ACC112 (cell line): ENCODE results near the gene RPRM.

ENCODE experiments used
- H2AFZ ChIP-seq: fragments of 200-600 bp; sonication (generic); one replicate; pipeline ENCODE4 v1.6.0; 2017; ENCODE audit warnings: antibody characterized with exemption, low read length; ENCODE audit not compliant: unreplicated experiment
- H3K27ac ChIP-seq: fragments of 200-600 bp; sonication (generic); 2 replicates; pipeline ENCODE4 v1.5.1; 2014; ENCODE audit warnings: low read depth, mild to moderate bottlenecking, antibody characterized with exemption, low read length, moderate library complexity
- H3K27me3 ChIP-seq: fragments of 200-600 bp; sonication (generic); 2 replicates; pipeline ENCODE4 v1.6.1; 2014; ENCODE audit warnings: mild to moderate bottlenecking, antibody characterized with exemption, low read length, moderate library complexity, mixed read lengths; ENCODE audit not compliant: insufficient read depth
- H3K36me3 ChIP-seq: fragments of 200-600 bp; sonication (generic); 2 replicates; pipeline ENCODE4 v1.6.1; 2016; ENCODE audit warnings: mild to moderate bottlenecking, antibody characterized with exemption, low read length, moderate library complexity, mixed read lengths; ENCODE audit not compliant: insufficient read depth
- H3K4me1 ChIP-seq: fragments of 200-600 bp; sonication (generic); one replicate; pipeline ENCODE4 v1.6.1; 2016; ENCODE audit warnings: low read length, mixed read lengths; ENCODE audit not compliant: insufficient read depth, unreplicated experiment, control insufficient read depth
- H3K4me3 ChIP-seq: fragments of 200-600 bp; sonication (generic); 2 replicates; pipeline ENCODE4 v1.5.1; 2014; ENCODE audit warnings: mild to moderate bottlenecking, low read depth, low read length
- H3K79me2 ChIP-seq: fragments of 200-600 bp; sonication (generic); one replicate; pipeline ENCODE4 v1.6.0; 2016; ENCODE audit warnings: low read length; ENCODE audit not compliant: control insufficient read depth, unreplicated experiment, insufficient read depth

The RPRM gene

DNA sequence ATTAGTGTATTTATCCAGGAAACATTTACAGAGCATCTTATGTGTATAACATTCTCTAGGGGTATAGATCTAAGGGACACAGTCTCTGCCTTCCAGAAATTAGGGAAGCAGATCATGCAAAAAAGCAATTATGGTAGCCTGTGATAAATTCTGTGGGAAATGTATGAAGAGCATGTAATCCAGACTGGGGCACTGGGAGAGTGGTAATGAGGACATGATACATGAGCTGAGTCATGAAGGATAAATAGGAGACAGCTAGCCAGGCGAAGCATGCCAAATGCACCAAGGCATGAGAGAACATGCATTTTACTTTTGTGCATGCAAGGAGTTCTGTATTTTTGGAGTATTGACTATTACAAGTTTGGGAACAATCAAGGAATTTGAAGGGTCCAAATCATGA, 8.9 kb upstream of the RPRM start:
- H3K4me3 ChIP-seq: no peak overlapping the region
- no peaks in the 10 kb centered on the region for H3K79me2 ChIP-seq
- H3K27ac ChIP-seq: no peak overlapping the region
- H3K36me3 ChIP-seq: no peaks in the 10 kb centered on the region
- H3K27me3 ChIP-seq: peaks cover 3% of the 10 kb centered on the region; the same call in 1 of the 2 replicates
- no peak overlapping the region for H2AFZ ChIP-seq
- H3K4me1 ChIP-seq: no peaks in the 10 kb centered on the region

DNA sequence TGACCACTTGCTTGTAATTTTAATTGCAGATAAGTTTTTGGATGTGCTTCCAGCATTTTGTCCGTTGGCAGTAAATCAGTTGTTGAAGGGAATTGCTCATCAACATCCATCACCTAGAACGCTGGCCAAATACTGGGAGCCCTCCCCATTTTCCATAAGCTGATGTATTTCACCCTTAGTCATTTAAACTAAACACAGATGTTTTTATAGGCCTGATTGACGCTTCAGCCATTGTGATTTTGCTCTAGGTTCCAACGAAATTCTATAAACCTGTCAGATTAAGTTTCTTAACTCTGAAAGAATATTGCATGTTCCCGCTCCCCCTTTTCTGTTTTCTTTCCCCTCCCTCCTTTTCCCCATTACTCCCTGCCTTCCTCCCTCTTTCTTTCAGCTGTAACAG, 1.0 kb upstream of the RPRM start:
- peaks cover 55% of the 10 kb centered on the region for H3K27me3 ChIP-seq
- H3K79me2 ChIP-seq: no peaks in the 10 kb centered on the region
- H3K36me3 ChIP-seq: no peaks in the 10 kb centered on the region
- H2AFZ ChIP-seq: no peak overlapping the region
- peaks cover 5% of the 10 kb centered on the region for H3K4me1 ChIP-seq
- H3K4me3 ChIP-seq: no peak overlapping the region
- no peak overlapping the region for H3K27ac ChIP-seq

DNA sequence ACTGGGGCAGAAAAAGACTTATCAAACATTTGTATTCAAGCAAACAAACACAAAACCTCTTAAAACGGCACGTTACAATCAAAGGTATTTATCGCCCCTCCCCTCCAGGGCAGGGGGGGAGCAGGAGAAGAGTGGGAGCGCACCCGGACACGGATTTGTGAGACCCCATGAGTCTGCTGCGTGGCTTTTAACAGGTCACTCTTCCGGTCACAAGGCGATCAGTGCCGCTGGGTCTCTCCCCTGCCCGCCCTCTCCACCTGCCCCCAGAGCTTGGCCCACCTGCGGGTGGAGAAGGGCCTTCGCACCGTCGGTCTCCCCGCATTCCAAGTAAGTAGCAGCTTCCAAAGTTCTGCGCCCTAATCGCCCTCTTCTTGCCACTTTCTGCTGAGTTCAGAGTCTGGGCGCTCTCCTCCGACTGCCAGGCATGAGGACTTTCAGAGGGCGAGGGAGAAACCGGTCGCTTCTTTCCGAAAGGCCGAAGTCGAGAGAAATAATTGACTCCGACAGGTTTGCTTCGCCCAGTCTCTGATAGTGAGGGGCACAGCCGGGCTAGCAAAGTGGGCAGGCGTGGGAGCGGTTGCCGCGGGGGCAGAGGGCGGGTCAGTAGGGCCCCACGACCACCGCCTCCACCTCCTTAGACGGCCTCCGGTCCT, 800 bp downstream of the RPRM start:
- Histone ChIP-seq H2AFZ (no peak overlapping the region), H3K27me3 (peaks cover 60% of the 10 kb centered on the region), H3K4me3 (peak overlapping the region; percentile 30), H3K36me3 (no peaks in the 10 kb centered on the region), H3K27ac (no peak overlapping the region), H3K79me2 (no peaks in the 10 kb centered on the region), H3K4me1 (peaks cover 5% of the 10 kb centered on the region)

DNA sequence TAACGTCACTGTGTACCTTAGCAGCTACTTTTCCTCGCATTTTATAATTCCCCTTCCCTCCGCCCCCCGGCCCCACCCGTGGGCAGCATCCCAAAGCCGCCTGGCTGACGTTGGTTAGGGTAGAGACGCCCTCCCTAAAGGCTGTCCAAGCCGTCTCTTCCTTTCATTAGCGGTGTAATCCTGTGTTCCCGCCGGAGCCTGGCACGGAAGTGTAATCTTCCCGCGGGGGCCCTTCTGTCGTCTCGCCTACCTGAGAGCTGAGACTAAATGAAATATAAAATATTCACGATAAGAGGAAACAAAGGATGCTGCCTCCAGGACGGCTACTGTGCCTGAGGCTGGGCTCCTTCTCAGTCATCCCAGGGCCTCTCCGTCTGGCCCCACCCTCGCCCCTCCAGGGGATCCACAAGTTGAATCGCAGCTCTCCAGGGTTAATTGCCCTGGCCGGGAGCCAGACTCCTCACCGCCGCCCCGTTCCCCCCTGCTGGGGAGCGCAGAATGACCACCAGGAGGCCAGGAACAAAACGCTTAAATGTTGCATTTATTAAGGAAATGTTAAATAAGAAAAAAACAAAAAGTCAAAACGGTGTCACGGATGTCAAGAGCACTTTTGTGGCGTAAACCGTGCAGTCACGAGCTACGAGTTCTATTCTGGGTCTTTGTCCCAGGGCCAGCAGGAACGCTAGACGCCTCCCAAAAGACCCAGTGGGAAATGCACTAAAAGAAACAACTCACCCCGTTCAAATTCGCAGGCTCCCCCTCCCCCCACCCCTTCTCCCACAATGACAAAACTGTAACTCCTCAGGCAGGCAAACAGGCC, 1.5 kb downstream of the RPRM start:
- H3K27ac ChIP-seq: no peak overlapping the region
- H3K4me3 ChIP-seq: no peak overlapping the region
- H3K27me3 ChIP-seq: peaks cover 60% of the 10 kb centered on the region
- no peaks in the 10 kb centered on the region for H3K79me2 ChIP-seq
- no peak overlapping the region for H2AFZ ChIP-seq
- H3K4me1 ChIP-seq: peaks cover 5% of the 10 kb centered on the region
- H3K36me3 ChIP-seq: no peaks in the 10 kb centered on the region

DNA sequence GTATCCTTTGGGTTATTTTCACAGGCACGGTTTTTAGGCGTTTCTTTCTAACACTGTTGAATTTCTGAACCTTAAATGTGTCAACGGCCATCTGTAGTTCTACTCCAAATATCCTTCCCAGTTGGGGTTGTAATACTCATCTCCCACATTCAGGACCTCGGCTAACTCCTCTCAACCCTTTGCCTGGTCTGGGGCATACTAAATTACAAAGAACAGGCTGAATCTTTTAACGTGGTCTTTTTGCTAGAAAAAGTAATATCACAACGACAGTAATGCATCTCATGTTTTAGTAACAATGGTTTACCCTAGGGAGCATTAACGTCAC, 2.1 kb downstream of the RPRM start:
- no peak overlapping the region for H3K4me3 ChIP-seq
- H3K4me1 ChIP-seq: peaks cover 5% of the 10 kb centered on the region
- H3K36me3 ChIP-seq: no peaks in the 10 kb centered on the region
- H3K79me2 ChIP-seq: no peaks in the 10 kb centered on the region
- peaks cover 60% of the 10 kb centered on the region for H3K27me3 ChIP-seq
- no peak overlapping the region for H3K27ac ChIP-seq
- H2AFZ ChIP-seq: no peak overlapping the region

DNA sequence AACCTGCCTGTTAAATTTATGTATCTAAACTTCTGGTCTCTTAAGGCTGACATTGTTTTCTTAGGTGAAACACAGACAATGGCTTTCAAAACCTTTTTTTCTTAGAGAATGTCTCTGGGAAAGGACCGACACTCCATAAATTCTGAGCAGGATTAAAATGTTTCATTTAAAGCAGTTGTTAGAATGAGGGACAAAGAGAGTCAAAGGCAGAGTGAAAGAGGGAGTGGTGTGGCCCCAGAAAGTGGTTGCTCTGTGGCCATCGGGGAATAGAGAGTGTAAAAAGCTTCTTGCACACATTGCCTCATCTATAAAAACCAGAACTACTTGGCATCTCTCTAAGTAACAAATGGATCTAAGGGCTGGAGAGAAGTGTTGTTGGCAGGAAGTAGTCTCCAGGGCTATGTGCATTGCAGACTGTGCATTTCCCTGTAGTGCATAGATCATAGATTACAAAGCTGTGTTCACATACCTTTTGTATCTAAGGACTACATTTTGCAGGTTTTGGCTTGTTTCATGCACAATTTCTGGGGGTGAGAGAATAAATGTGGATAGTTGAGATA, 3.6 kb downstream of the RPRM start:
- Histone ChIP-seq H2AFZ (no peak overlapping the region), H3K36me3 (no peaks in the 10 kb centered on the region), H3K4me1 (peaks cover 5% of the 10 kb centered on the region), H3K27me3 (peaks cover 56% of the 10 kb centered on the region), H3K79me2 (no peaks in the 10 kb centered on the region), H3K27ac (no peak overlapping the region), H3K4me3 (no peak overlapping the region)

DNA sequence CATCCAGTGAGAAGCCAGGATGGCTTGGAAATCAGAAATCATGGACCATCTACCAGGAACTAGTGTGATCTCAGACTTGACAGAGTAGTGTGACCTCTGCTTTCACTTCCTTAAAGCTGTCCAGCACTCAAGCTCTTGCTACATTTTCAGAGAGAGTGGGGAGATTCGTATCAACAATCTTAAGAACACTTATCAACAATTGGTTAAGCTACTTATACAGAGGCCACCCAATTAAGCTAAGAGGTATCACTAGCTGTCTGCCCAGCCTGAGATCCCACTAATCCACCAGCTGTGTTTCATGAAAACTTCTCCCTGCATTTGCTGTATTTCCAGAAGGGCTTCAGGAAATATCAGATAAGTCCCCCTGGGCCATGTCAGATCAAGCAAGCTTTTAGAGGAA, 4.2 kb downstream of the RPRM start:
- Histone ChIP-seq H3K4me3 (no peak overlapping the region), H3K79me2 (no peaks in the 10 kb centered on the region), H2AFZ (no peak overlapping the region), H3K36me3 (no peaks in the 10 kb centered on the region), H3K27ac (no peak overlapping the region), H3K27me3 (peaks cover 51% of the 10 kb centered on the region), H3K4me1 (peaks cover 5% of the 10 kb centered on the region)

DNA sequence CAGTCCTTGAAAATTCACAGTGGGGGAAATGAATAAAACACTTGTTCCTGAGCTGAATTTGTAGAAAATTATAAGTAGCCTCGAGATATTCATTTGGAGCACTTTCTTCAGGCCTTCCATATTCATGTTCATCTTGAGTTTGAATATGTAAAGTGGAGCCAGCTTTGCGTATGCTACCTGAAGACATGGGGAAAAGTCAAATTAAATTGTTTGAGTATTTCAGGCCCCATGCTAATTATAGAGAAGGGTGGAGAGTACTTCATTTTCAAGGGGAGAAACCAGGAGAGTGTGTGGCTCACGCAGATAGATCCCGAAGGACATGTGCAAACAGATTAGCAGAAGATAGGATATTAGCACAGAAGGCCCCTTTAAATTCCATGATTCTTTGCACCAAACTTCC, 7.7 kb downstream of the RPRM start:
- Histone ChIP-seq H2AFZ (no peak overlapping the region), H3K4me1 (no peaks in the 10 kb centered on the region), H3K36me3 (no peaks in the 10 kb centered on the region), H3K27me3 (peaks cover 17% of the 10 kb centered on the region), H3K4me3 (no peak overlapping the region), H3K79me2 (no peaks in the 10 kb centered on the region), H3K27ac (no peak overlapping the region)

DNA sequence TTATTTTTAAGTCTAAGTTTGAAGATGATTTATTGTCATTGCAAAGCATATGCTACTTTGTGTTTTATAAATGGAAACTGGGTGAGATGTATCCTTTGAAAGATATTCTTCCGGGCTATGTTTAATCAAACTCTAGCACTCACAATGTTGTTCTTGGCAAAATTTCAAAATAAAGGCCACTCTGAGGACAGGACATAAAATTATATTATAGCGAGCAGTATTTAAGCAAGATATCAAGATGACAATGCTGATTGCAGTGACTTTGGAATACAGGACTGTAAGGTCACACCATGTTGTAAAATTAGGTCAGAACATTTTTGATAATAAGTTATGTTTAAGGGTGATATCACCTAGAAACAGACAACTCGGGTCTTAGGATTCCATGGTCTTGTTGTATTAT, 14.2 kb downstream of the RPRM start:
- Histone ChIP-seq H3K36me3 (no peaks in the 10 kb centered on the region), H3K27ac (no peak overlapping the region), H3K4me3 (no peak overlapping the region), H2AFZ (no peak overlapping the region), H3K79me2 (no peaks in the 10 kb centered on the region), H3K27me3 (no peaks in the 10 kb centered on the region), H3K4me1 (no peaks in the 10 kb centered on the region)

DNA sequence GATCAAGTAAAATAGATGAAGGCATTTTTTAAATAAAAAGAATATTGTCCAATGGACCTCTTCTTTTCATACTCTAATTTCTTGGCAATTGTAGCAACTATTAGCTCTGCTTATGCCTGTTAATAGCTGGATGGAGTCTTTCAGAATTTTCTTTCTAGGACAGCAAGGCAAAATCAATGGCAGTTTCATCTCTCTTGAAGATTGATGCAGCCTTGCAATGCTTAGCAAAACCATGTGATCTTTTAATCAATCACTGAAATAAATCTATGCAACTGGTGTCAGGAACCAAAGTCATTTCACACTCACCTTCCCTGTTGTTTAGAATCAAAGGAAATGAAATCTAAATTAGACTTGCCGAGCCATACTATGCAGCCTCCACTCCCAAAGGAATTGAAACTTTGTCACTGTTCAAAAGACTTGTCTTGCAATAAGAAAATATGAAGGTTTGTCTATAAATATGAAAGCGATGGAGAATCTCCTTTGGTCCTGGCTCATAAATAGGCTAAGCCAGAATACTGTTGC, 16.2 kb downstream of the RPRM start:
- Histone ChIP-seq H3K27ac (no peak overlapping the region), H2AFZ (no peak overlapping the region), H3K36me3 (no peaks in the 10 kb centered on the region), H3K79me2 (no peaks in the 10 kb centered on the region), H3K27me3 (no peaks in the 10 kb centered on the region), H3K4me3 (no peak overlapping the region), H3K4me1 (no peaks in the 10 kb centered on the region)

DNA sequence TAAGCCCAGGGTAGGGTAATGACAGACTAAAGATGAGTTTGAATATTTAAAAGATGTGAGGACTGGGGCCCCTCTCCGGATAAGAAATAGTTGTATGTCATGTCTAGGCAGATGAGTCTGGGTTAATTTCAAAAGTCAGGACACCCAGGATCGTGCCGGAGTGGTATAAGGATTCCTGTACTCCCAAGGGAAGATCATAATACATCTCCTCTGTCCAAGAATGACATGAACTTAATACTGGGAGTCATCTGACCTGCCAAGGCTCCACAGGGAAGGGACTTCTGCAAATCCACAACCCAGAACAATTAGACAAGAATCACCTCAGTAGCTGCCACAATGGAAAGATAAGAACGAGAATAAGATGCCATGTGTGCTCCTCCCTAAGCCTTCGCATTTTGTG, 17.1 kb downstream of the RPRM start:
- Histone ChIP-seq H3K4me3 (no peak overlapping the region), H3K27ac (no peak overlapping the region), H3K4me1 (no peaks in the 10 kb centered on the region), H3K79me2 (no peaks in the 10 kb centered on the region), H2AFZ (no peak overlapping the region), H3K27me3 (no peaks in the 10 kb centered on the region), H3K36me3 (no peaks in the 10 kb centered on the region)
